MM.1S (cell line): ENCODE measurements around the gene TXN.
"Not testable (repeated sequence)": the region's sequence is repeated elsewhere in the genome, so short reads cannot be mapped to it uniquely, and the experiment has no call there.

Experiments used
- DNase-seq: peaks from one replicate; pipeline ENCODE4 v3.0.0-alpha.2; 2015
- H2AFZ ChIP-seq: fragments of 300-600 bp; sonication (generic); 2 replicates; pipeline ENCODE4 v1.6.0; 2016; ENCODE audit warnings: antibody characterized with exemption, low read length
- H3F3A ChIP-seq: fragments of 300-600 bp; sonication (generic); 2 replicates; pipeline ENCODE4 v1.6.1; 2016; ENCODE audit warnings: mild to moderate bottlenecking, antibody characterized with exemption, low read length, moderate library complexity, mixed read lengths; ENCODE audit not compliant: insufficient read depth
- H3K27ac ChIP-seq: fragments of 300-600 bp; sonication (generic); 2 replicates; pipeline ENCODE4 v1.5.1; 2016; ENCODE audit warnings: mild to moderate bottlenecking, low read length
- H3K27me3 ChIP-seq: fragments of 300-600 bp; sonication (generic); replicated peaks from 2 replicates; pipeline ENCODE4 v1.6.0; 2016; ENCODE audit warnings: low read length; ENCODE audit not compliant: insufficient read depth
- H3K36me3 ChIP-seq: fragments of 300-600 bp; sonication (generic); replicated peaks from 2 replicates; pipeline ENCODE4 v1.6.1; 2016; ENCODE audit warnings: mild to moderate bottlenecking, low read length, mixed read lengths; ENCODE audit not compliant: insufficient read depth
- H3K4me1 ChIP-seq: fragments of 300-600 bp; sonication (generic); 2 replicates; pipeline ENCODE4 v1.6.1; 2016; ENCODE audit warnings: low read length, mixed read lengths
- H3K4me2 ChIP-seq: fragments of 300-600 bp; sonication (generic); 2 replicates; pipeline ENCODE4 v1.6.0; 2016; ENCODE audit warnings: low read depth, low read length
- H3K4me3 ChIP-seq: fragments of 300-600 bp; sonication (generic); 2 replicates; pipeline ENCODE4 v1.5.1; 2016; ENCODE audit warnings: low read length, mixed read lengths
- H3K79me2 ChIP-seq: fragments of 300-600 bp; sonication (generic); 2 replicates; pipeline ENCODE4 v1.6.1; 2016; ENCODE audit warnings: mixed run types, low read length, mixed read lengths
- H3K9ac ChIP-seq: fragments of 300-600 bp; sonication (generic); 2 replicates; pipeline ENCODE4 v1.6.1; 2016; ENCODE audit warnings: low read length, mixed read lengths
- H3K9me2 ChIP-seq: fragments of 300-600 bp; sonication (generic); replicated peaks from 2 replicates; pipeline ENCODE4 v1.6.1; 2016; ENCODE audit warnings: mild to moderate bottlenecking, low read length, mixed read lengths; ENCODE audit not compliant: insufficient read depth
- H3K9me3 ChIP-seq: fragments of 300-600 bp; sonication (generic); replicated peaks from 2 replicates; pipeline ENCODE4 v1.6.1; 2016; ENCODE audit warnings: mild to moderate bottlenecking, low read length, mixed read lengths; ENCODE audit not compliant: insufficient read depth
- H4K20me1 ChIP-seq: fragments of 300-600 bp; sonication (generic); 2 replicates; pipeline ENCODE4 v1.6.1; 2016; ENCODE audit warnings: mild to moderate bottlenecking, low read length, moderate library complexity, mixed read lengths; ENCODE audit not compliant: insufficient read depth
- EZH2 ChIP-seq: fragments of 300-600 bp; sonication (generic); optimal IDR thresholded peaks from 2 replicates; pipeline ENCODE3; 2017; ENCODE audit warnings: low read depth, mild to moderate bottlenecking, antibody characterized with exemption, low read length, mixed read lengths
- EZH2phosphoT487 ChIP-seq: fragments of 300-600 bp; sonication (generic); IDR thresholded peaks from 2 replicates; pipeline ENCODE4 v1.6.1; 2018; ENCODE audit warnings: antibody characterized with exemption, low read length
- TF ChIP-seq, protein P1 (sequence below): fragments of 300-600 bp; sonication (generic); IDR thresholded peaks from 2 replicates; pipeline ENCODE4 v1.5.1; 2016; ENCODE audit warnings: antibody characterized with exemption, low read length, mixed read lengths

The TXN gene

DNA sequence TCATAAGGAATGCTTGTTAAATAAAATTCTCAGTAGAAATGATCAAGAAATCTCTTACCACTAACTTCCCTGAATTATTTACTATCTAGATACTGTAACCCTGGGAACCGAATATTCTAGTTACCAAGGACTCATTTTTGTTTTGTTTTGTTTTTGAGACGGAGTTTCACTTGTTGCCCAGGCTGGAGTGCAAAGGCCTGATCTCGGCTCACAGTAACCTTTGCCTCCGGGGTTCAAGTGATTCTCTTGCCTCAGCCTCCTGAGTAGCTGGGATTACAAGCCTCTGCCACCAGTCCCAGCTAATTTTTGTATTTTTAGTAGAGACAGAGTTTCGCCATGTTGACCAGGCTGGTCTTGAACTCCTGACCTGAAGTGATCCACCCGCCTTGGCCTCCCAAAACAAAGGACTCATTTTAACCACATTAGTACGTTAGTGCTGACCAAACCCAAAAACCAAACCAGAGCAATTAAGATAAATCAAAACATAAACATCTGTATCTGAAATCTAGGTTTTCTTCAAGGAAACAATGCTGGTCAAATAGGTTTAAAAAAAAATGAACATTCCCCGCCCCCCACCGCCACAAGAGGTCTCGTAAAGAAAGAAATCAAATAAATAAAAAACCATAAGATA lies 3.7 kb downstream of the TXN start:
- peaks cover 85% of the 10 kb centered on the region for H3K79me2 ChIP-seq

DNA sequence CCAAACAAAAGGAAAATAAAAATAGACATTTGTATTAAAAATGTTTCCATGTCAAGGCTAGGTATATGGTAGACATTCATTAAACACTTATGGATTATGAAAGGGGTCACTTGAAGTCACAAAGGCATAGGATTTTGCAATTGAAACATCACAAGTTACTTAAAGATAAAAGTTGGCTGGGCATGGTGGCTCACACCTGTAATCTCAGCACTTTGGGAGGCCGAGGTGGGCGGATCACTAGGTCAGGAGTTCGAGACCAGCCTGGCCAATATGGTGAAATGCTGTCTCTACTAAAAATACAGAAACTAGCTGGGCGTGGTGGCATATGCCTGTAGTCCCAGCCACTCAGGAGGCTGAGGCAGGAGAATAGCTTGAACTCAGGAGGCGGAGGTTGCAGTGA lies 4.5 kb downstream of the TXN start:
- H3K9me2 ChIP-seq, H2AFZ ChIP-seq, H3K9ac ChIP-seq, H3K9me3 ChIP-seq, H3K4me2 ChIP-seq, H3K27me3 ChIP-seq, H3K27ac ChIP-seq, DNase-seq, H3K4me3 ChIP-seq: not testable (repeated sequence)
- H3K79me2 ChIP-seq = peaks cover 91% of the 10 kb centered on the region
- H4K20me1 ChIP-seq = peaks cover 50% of the 10 kb centered on the region
- H3K36me3 ChIP-seq = peaks cover 23% of the 10 kb centered on the region
- peaks cover 10% of the 10 kb centered on the region for H3F3A ChIP-seq
- H3K4me1 ChIP-seq = peaks cover 10% of the 10 kb centered on the region; the same call in 1 of the 2 replicates

More for the DNA sequence above, 3.7 kb downstream of the TXN start:
- Histone ChIP-seq H3K27me3 (no peaks in the 10 kb centered on the region), H3K9me2 (no peaks in the 10 kb centered on the region), H3K4me1 (peaks cover 11% of the 10 kb centered on the region; the same call in 1 of the 2 replicates), H3K9ac (no peak overlapping the region), H3K9me3 (no peaks in the 10 kb centered on the region), H3K36me3 (peaks cover 18% of the 10 kb centered on the region), H3F3A (peaks cover 19% of the 10 kb centered on the region), H3K4me3 (no peak overlapping the region), H4K20me1 (peaks cover 50% of the 10 kb centered on the region), H3K27ac (no peak overlapping the region), H2AFZ (no peak overlapping the region), H3K4me2 (no peak overlapping the region)
- no peak for TF ChIP-seq EZH2
- TF ChIP-seq, protein P1, sequence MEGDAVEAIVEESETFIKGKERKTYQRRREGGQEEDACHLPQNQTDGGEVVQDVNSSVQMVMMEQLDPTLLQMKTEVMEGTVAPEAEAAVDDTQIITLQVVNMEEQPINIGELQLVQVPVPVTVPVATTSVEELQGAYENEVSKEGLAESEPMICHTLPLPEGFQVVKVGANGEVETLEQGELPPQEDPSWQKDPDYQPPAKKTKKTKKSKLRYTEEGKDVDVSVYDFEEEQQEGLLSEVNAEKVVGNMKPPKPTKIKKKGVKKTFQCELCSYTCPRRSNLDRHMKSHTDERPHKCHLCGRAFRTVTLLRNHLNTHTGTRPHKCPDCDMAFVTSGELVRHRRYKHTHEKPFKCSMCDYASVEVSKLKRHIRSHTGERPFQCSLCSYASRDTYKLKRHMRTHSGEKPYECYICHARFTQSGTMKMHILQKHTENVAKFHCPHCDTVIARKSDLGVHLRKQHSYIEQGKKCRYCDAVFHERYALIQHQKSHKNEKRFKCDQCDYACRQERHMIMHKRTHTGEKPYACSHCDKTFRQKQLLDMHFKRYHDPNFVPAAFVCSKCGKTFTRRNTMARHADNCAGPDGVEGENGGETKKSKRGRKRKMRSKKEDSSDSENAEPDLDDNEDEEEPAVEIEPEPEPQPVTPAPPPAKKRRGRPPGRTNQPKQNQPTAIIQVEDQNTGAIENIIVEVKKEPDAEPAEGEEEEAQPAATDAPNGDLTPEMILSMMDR = no peak
- no peak for TF ChIP-seq EZH2phosphoT487
- no peak for DNase-seq

DNA sequence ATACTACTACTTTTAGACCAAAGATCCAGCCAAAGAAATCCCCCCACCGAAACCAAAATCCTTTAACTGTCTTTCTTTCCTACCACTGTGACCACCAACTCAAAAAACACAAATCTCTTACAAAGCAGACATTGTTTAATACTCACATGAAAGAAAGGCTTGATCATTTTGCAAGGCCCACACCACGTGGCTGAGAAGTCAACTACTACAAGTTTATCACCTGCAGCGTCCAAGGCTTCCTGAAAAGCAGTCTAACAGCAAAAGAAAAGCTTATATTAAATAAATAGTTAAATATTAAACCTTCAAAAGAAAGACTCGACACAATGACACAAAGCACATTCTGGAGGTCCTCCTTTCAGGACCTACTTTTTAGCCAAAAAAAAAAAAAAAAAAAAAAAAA lies 5.1 kb downstream of the TXN start:
- H2AFZ ChIP-seq = no peak overlapping the region
- DNase-seq = no peak
- H3K79me2 ChIP-seq = peaks cover 96% of the 10 kb centered on the region

More for the DNA sequence above, 5.1 kb downstream of the TXN start:
- Histone ChIP-seq H3K9ac (no peak overlapping the region), H4K20me1 (peaks cover 50% of the 10 kb centered on the region), H3K27me3 (no peaks in the 10 kb centered on the region), H3K9me2 (no peaks in the 10 kb centered on the region), H3K4me3 (no peak overlapping the region), H3K4me2 (no peak overlapping the region), H3K27ac (no peak overlapping the region), H3K4me1 (peaks cover 10% of the 10 kb centered on the region; the same call in 1 of the 2 replicates), H3F3A (peaks cover 8% of the 10 kb centered on the region; the same call in 1 of the 2 replicates), H3K36me3 (peaks cover 27% of the 10 kb centered on the region), H3K9me3 (no peaks in the 10 kb centered on the region)
- TF ChIP-seq EZH2phosphoT487 = no peak
- no peak for TF ChIP-seq EZH2
- TF ChIP-seq, protein P1 = no peak
